ENCODE measurements around the gene WDFY2.
A peak's percentile ranks its signal among the peaks of the same experiment; 100 is the strongest.

Gene WDFY2

GRCh38 chr13:51811920-51812451, 227.7 kb downstream of the WDFY2 start:
- Histone ChIP-seq H3K18ac (ENCODE audit: low read length) (no peak overlapping the region), H3K4me1 (ENCODE audit: control insufficient read depth in 1 of 2, insufficient read depth in 2 of 2, low read length in 2 of 2) (peaks cover 4 to 7% of the 10 kb centered on the region in 2 experiments), H2AFZ (ENCODE audit: insufficient read depth, low read length, poor library complexity) (no peak overlapping the region), H2BK120ac (ENCODE audit: insufficient read depth, low read length, poor library complexity) (no peak overlapping the region), H4K91ac (ENCODE audit: low read depth, low read length) (no peak overlapping the region), H3K14ac (ENCODE audit: low read length) (no peak overlapping the region), H2BK12ac (ENCODE audit: low read length) (no peak overlapping the region), H2AK5ac (ENCODE audit: low read length) (no peak overlapping the region), H3K36me3 (ENCODE audit: control insufficient read depth in 1 of 2, insufficient read depth in 2 of 2, low read length in 2 of 2) (no peaks in the 10 kb centered on the region), H4K12ac (ENCODE audit: low read depth, low read length) (no peak overlapping the region), H3K9me3 (ENCODE audit: insufficient read depth, low read depth, low read length) (no peaks in the 10 kb centered on the region), H4K8ac (ENCODE audit: low read depth, low read length) (no peak overlapping the region), H3K4me3 (ENCODE audit: low read depth, low read length) (no peak overlapping the region), H3K9ac (ENCODE audit: low read length) (no peak overlapping the region), H3K23ac (ENCODE audit: low read length) (no peak overlapping the region), H3K4ac (ENCODE audit: low read depth, low read length) (no peak overlapping the region), H3K79me1 (ENCODE audit: low read length) (no peaks in the 10 kb centered on the region), H3K4me2 (ENCODE audit: low read length) (no peak overlapping the region), H3K79me2 (ENCODE audit: control insufficient read depth, insufficient read depth, low read length, poor library complexity) (no peaks in the 10 kb centered on the region), H3K27me3 (ENCODE audit: insufficient read depth, low read length) (no peaks in the 10 kb centered on the region), H3K27ac (ENCODE audit: low read depth, low read length) (no peak overlapping the region), H2BK5ac (ENCODE audit: low read depth, low read length, poor library complexity) (no peak overlapping the region)
- DNase-seq: no peak
- WGBS (ENCODE audit: extremely low coverage, insufficient coverage, insufficient read length): no CpG with 5 or more reads among the region's 4 CpGs

GRCh38 chr13:51814071-51814470, 229.8 kb downstream of the WDFY2 start:
- no peak overlapping the region for H2AK5ac ChIP-seq (ENCODE audit: low read length)
- H2AFZ ChIP-seq (ENCODE audit: insufficient read depth, low read length, poor library complexity): no peak overlapping the region
- no peak overlapping the region for H3K4ac ChIP-seq (ENCODE audit: low read depth, low read length)
- no peaks in the 10 kb centered on the region for H3K36me3 ChIP-seq (ENCODE audit: control insufficient read depth in 1 of 2, insufficient read depth in 2 of 2, low read length in 2 of 2)
- H4K91ac ChIP-seq (ENCODE audit: low read depth, low read length): no peak overlapping the region
- H3K9ac ChIP-seq (ENCODE audit: low read length): no peak overlapping the region
- no peak overlapping the region for H4K8ac ChIP-seq (ENCODE audit: low read depth, low read length)
- H3K14ac ChIP-seq (ENCODE audit: low read length): no peak overlapping the region
- no peak overlapping the region for H4K12ac ChIP-seq (ENCODE audit: low read depth, low read length)
- peaks cover 1% of the 10 kb centered on the region for H3K9me3 ChIP-seq (ENCODE audit: insufficient read depth, low read depth, low read length)
- H2BK12ac ChIP-seq (ENCODE audit: low read length): no peak overlapping the region
- WGBS (ENCODE audit: extremely low coverage, insufficient coverage, insufficient read length): no CpG with 5 or more reads among the region's 2 CpGs
- no peaks in the 10 kb centered on the region for H3K27me3 ChIP-seq (ENCODE audit: insufficient read depth, low read length)
- no peak overlapping the region for H2BK120ac ChIP-seq (ENCODE audit: insufficient read depth, low read length, poor library complexity)
- no peak overlapping the region for H3K4me3 ChIP-seq (ENCODE audit: low read depth, low read length)
- H3K79me1 ChIP-seq (ENCODE audit: low read length): no peaks in the 10 kb centered on the region
- H3K79me2 ChIP-seq (ENCODE audit: control insufficient read depth, insufficient read depth, low read length, poor library complexity): no peaks in the 10 kb centered on the region
- no peak overlapping the region for H3K23ac ChIP-seq (ENCODE audit: low read length)
- no peak overlapping the region for H3K4me2 ChIP-seq (ENCODE audit: low read length)
- H3K4me1 ChIP-seq (ENCODE audit: control insufficient read depth in 1 of 2, insufficient read depth in 2 of 2, low read length in 2 of 2): peaks cover 4 to 7% of the 10 kb centered on the region in 2 experiments
- DNase-seq: no peak
- H3K27ac ChIP-seq (ENCODE audit: low read depth, low read length): no peak overlapping the region
- no peak overlapping the region for H2BK5ac ChIP-seq (ENCODE audit: low read depth, low read length, poor library complexity)
- H3K18ac ChIP-seq (ENCODE audit: low read length): no peak overlapping the region

DNA sequence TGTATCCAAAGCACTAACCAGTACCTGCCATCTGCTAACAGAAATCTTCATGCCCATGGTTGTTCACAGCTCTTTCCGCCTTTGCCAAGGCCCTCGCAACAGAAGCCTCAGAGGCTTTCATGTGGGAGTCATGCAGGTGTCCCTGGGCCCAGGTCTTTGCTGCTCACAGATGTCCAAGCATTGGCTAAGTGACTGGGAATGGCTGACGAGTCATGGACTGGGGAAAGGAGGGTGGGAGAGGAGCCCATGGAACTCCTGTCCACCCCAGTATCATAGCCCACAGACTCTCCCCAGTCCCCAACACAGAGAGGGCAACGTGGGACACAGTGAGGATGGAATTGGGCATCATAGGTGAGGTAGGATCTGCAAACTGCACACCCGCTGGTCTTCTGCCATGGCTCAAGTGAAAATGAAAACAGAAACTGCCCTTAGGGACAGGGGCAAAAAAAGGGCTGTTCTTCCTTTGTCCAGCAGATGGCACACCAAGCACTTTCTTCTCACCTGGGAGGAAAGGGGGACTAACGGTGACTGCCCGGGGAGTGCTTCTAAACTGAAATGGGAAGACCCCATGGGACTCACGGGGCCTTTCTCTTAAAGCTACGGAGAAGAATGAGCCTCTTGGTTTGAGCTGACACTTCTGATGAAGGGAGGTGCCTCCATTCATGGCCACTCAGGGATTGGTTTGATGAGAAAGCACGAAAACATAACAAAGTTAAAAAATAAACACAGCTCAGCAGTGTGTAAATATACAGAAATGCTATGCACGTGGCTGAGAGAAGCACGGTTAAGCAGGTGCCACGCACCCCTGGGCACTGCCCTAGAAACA, 230.8 kb downstream of the WDFY2 start:
- no peak overlapping the region for H3K9ac ChIP-seq (ENCODE audit: low read length)
- H3K79me1 ChIP-seq (ENCODE audit: low read length): no peaks in the 10 kb centered on the region
- no peak overlapping the region for H3K4ac ChIP-seq (ENCODE audit: low read depth, low read length)
- no peak overlapping the region for H2BK12ac ChIP-seq (ENCODE audit: low read length)
- H3K4me3 ChIP-seq (ENCODE audit: low read depth, low read length): no peak overlapping the region
- H3K23ac ChIP-seq (ENCODE audit: low read length): no peak overlapping the region
- no peak overlapping the region for H4K91ac ChIP-seq (ENCODE audit: low read depth, low read length)
- no peak overlapping the region for H4K12ac ChIP-seq (ENCODE audit: low read depth, low read length)
- H3K27me3 ChIP-seq (ENCODE audit: insufficient read depth, low read length): no peaks in the 10 kb centered on the region
- no peak overlapping the region for H2BK120ac ChIP-seq (ENCODE audit: insufficient read depth, low read length, poor library complexity)
- peak overlapping the region; percentile 49 for H3K4me2 ChIP-seq (ENCODE audit: low read length)
- peaks cover 1% of the 10 kb centered on the region for H3K9me3 ChIP-seq (ENCODE audit: insufficient read depth, low read depth, low read length)
- no peak overlapping the region for H4K8ac ChIP-seq (ENCODE audit: low read depth, low read length)
- peaks cover 4 to 7% of the 10 kb centered on the region in 2 experiments for H3K4me1 ChIP-seq (ENCODE audit: control insufficient read depth in 1 of 2, insufficient read depth in 2 of 2, low read length in 2 of 2)
- no peak overlapping the region for H2BK5ac ChIP-seq (ENCODE audit: low read depth, low read length, poor library complexity)
- no peak overlapping the region for H2AK5ac ChIP-seq (ENCODE audit: low read length)
- H3K18ac ChIP-seq (ENCODE audit: low read length): no peak overlapping the region
- H2AFZ ChIP-seq (ENCODE audit: insufficient read depth, low read length, poor library complexity): no peak overlapping the region
- no peaks in the 10 kb centered on the region for H3K79me2 ChIP-seq (ENCODE audit: control insufficient read depth, insufficient read depth, low read length, poor library complexity)
- WGBS (ENCODE audit: extremely low coverage, insufficient coverage, insufficient read length): no CpG with 5 or more reads among the region's 13 CpGs
- no peak overlapping the region for H3K27ac ChIP-seq (ENCODE audit: low read depth, low read length)
- H3K36me3 ChIP-seq (ENCODE audit: control insufficient read depth in 1 of 2, insufficient read depth in 2 of 2, low read length in 2 of 2): no peaks in the 10 kb centered on the region
- no peak overlapping the region for H3K14ac ChIP-seq (ENCODE audit: low read length)
- DNase-seq: peak; percentile 54 to 83

DNA sequence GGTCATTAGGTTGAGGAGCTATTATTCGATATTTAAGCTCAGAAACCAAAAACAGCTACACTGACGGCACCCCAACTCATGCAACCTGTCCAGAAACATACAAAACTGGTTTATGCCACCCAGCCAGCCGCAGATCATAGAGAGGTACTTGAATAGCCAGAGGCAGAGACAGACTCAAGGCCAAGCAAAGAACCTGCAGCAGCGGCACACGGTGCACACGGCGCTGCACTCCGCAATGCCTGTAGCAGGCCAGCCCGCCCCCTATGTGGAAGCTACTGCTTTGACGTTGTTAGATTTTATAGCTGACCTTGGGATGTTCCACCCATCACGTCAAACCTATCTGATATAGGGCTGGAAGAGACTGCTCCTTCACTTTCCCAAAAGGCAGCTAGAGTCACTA, 231.6 kb downstream of the WDFY2 start:
- Histone ChIP-seq H4K12ac (ENCODE audit: low read depth, low read length) (no peak overlapping the region), H3K79me1 (ENCODE audit: low read length) (no peaks in the 10 kb centered on the region), H4K8ac (ENCODE audit: low read depth, low read length) (no peak overlapping the region), H3K27me3 (ENCODE audit: insufficient read depth, low read length) (no peaks in the 10 kb centered on the region), H3K23ac (ENCODE audit: low read length) (no peak overlapping the region), H3K27ac (ENCODE audit: low read depth, low read length) (no peak overlapping the region), H4K91ac (ENCODE audit: low read depth, low read length) (no peak overlapping the region), H3K36me3 (ENCODE audit: control insufficient read depth in 1 of 2, insufficient read depth in 2 of 2, low read length in 2 of 2) (no peaks in the 10 kb centered on the region), H2BK12ac (ENCODE audit: low read length) (no peak overlapping the region), H2AK5ac (ENCODE audit: low read length) (no peak overlapping the region), H3K4me1 (ENCODE audit: control insufficient read depth in 1 of 2, insufficient read depth in 2 of 2, low read length in 2 of 2) (peaks cover 4 to 7% of the 10 kb centered on the region in 2 experiments), H3K9ac (ENCODE audit: low read length) (no peak overlapping the region), H2BK5ac (ENCODE audit: low read depth, low read length, poor library complexity) (no peak overlapping the region), H3K18ac (ENCODE audit: low read length) (no peak overlapping the region), H3K79me2 (ENCODE audit: control insufficient read depth, insufficient read depth, low read length, poor library complexity) (no peaks in the 10 kb centered on the region), H3K9me3 (ENCODE audit: insufficient read depth, low read depth, low read length) (peaks cover 1% of the 10 kb centered on the region), H2BK120ac (ENCODE audit: insufficient read depth, low read length, poor library complexity) (no peak overlapping the region), H3K4me3 (ENCODE audit: low read depth, low read length) (no peak overlapping the region), H3K14ac (ENCODE audit: low read length) (no peak overlapping the region), H3K4me2 (ENCODE audit: low read length) (peak overlapping the region; percentile 49), H3K4ac (ENCODE audit: low read depth, low read length) (no peak overlapping the region), H2AFZ (ENCODE audit: insufficient read depth, low read length, poor library complexity) (no peak overlapping the region)
- WGBS (ENCODE audit: extremely low coverage, insufficient coverage, insufficient read length): no CpG with 5 or more reads among the region's 11 CpGs
- no peak for DNase-seq

Measured in trophoblast cell (in vitro differentiated cells and primary cell).